ENCODE data around the gene RANBP3.

Gene RANBP3

DNA sequence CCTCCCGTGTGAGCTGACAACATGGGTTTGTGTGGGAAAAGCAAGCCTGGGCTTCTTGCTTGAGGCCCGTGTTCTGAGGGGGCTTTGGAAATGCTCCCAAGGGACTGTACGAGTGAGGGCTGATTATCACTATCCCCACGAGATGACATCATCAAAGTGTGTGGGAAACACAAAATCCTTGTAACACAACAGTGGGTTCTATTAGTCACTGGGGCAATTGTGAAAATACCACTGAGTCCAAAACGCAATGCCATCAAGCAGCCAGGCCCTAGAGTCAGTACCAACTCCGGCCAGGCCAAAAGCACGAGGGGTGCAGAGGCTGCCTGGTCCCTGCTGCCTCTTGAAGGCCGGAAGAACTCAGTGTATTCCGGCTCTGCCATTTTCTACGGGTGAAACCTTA lies 34.3 kb downstream of the RANBP3 start:
- DNase-seq = no peak

- DNase-seq = no peak
Measured at GRCh38 chr19:5943045-5943444, 34.9 kb downstream of the RANBP3 start.

DNA sequence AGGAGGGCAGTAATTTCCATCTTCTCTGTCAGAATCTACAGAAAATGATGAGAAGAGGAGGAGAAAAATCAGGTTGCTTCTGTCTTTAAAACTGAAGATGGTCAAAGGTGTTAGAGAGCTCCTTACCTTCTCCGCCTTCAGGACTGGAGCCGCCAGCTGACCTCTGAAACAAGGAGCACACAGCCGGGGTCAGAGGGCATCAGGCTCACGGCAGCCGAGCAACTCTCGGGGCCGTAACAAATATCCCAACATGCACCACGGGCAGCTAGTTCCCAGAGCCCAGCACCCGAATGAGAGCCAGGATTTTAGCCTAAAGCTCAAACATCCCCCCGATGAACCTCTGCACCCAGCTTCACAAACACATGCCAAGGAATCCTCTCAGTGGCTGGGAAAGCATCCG lies 36.3 kb downstream of the RANBP3 start:
- DNase-seq = no peak

- DNase-seq = no peak
Measured at GRCh38 chr19:5940260-5941208, 37.4 kb downstream of the RANBP3 start.

DNA sequence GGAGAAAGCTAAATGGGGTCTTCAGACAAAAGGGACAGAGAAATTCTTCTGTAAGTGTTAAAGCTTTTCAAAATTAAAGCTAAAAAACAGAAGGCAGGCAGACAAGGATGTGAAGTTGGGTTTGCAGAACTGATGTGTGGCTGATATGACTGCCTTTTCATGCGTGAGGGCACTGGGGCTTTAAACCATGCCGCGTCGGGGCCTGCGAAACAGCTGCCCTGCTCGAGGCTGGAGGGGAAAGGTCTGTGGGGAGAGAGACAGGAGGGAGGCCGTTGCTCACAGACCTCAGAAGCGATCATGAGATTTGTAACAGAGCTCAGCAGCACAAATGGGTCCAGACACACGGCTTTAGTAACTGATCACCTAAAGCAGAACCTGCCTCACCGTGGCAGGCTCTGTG lies 40.4 kb downstream of the RANBP3 start:
- DNase-seq = no peak

DNA sequence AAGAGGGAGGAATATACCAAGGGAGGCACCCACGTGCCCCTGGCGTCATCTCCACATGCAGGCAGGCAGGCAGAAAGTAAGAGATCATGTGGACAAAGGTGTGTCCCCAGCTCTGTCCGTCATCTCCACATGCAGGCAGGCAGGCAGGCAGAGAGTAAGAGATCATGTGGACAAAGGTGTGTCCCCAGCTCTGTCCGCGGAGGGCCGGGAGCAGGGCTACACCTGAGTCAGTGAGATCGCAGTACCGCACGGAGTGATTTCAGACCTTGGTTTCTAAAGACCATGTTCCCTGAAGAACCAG lies 41.7 kb downstream of the RANBP3 start:
- no peak for DNase-seq

GRCh38 chr19:5935473-5936291 lies 42.3 kb downstream of the RANBP3 start:
- DNase-seq = no peak

DNA sequence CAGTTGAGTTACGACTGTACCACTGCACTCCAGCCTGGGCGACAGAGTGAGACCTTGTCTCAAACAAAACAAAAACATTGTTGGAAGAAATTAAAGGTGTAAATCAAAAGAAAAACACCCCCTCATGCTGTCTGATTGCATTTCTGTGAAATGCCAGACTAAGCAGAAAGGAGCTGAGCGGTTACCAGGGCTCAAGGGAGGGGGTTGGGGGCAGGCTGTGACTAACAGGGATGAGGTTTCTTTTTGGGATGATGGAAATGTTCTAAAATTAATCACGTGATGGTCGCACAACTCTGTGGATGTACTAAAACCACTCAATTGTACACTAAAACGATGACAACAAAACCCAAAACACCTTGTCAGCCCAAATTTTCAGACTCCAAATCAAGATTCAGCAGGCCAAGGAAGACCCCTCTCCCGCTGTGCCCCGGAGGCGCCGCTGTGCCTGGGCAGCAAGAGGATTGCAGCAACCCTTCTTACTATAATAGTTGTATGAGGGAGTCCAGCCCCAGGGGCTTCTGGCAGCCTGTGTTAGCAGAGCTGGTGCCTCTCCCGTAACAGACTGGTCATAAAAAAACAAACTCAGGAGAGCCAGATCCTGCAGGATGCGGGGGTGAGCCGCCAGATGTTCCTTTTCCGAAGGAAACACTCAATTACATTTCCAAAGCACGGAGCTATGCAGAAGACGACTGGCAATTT lies 43.0 kb downstream of the RANBP3 start:
- DNase-seq = no peak

DNA sequence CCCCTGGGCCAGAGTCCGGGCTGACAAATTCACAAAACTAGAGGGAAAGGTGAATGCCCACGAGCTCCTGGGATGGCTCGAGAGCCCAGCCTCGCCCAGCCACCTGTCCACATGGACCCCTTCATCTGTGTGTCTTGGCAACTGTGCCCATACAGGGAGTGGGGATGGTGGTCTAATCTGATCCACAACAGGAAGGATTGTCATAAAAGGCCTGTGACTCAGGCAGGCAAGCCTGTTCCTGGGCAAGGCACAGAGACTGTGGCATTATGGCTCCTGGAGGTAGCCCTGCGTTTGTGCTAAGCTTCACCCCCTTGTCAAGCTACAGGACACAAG lies 43.9 kb downstream of the RANBP3 start:
- DNase-seq = no peak

GRCh38 chr19:5933391-5934068 lies 44.4 kb downstream of the RANBP3 start:
- no peak for DNase-seq

- DNase-seq = no peak
Measured at GRCh38 chr19:5932609-5933262, 45.2 kb downstream of the RANBP3 start.

DNA sequence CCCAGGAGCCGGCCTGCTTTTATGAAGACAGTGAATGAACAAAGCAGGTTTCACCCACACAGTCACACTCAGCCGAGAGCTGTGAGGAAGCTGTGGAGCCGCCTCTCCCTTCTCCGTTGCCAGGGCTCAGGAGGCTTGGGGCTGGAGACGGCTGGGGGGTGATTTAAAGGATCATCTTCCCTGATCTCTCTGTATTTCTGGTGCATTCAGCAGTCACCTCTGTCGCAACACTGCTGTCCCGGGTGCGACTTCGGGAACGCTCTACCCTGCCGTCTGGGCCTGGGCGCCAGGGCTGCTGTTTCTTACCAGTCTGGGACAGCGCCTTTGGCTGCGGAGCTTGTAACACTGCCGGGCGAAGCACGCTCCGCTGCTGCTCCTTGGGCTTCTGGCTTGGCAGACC lies 45.8 kb downstream of the RANBP3 start:
- DNase-seq = no peak

GRCh38 chr19:5931251-5931650 lies 46.7 kb downstream of the RANBP3 start:
- DNase-seq = no peak

GRCh38 chr19:5929625-5930024 lies 48.3 kb downstream of the RANBP3 start:
- DNase-seq = no peak

GRCh38 chr19:5929179-5929578 lies 48.8 kb downstream of the RANBP3 start:
- no peak for DNase-seq

GRCh38 chr19:5927441-5927821 lies 50.5 kb downstream of the RANBP3 start:
- no peak for DNase-seq

- DNase-seq = no peak
Measured at GRCh38 chr19:5926641-5927440, 51.1 kb downstream of the RANBP3 start.

GRCh38 chr19:5925830-5926427 lies 52.0 kb downstream of the RANBP3 start:
- DNase-seq = no peak

- no peak for DNase-seq
Measured at GRCh38 chr19:5923356-5923755, 54.6 kb downstream of the RANBP3 start.

GRCh38 chr19:5922161-5922545 lies 55.8 kb downstream of the RANBP3 start:
- no peak for DNase-seq

DNA sequence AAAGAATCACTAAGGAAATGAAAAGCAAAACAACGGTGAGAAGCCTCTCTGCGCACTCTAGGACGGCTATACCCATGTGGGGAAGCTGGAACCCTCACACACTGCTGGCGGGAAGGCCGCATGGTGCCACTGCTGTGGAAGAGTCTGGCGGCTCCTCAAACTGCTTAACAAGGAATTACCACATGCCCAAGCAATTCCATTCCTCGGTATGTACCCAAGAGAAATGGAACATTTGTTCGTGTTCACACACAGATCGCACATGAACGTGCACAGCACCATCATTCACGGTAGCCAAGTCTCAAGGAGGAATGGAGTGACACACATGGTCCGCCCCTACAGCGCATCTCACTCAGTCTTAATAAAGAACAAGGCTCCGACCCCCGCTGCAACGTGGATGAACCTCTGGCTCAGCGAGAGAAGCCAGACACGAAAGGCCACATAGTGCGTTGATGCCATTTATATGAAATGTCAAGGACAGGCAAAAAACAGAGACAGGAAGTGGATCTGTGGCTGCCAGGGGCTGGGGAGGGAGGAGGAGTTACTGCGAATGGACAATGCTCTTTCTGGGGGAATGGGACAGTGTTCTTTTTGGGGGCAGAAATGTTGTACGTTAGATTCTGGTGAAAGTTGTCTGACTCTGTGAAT lies 56.3 kb downstream of the RANBP3 start:
- DNase-seq = no peak

All from activated effector memory CD4-positive, alpha-beta T cell treated with anti-CD3 and anti-CD28 coated beads, Interleukin-2, amount 50 U/mL, for 16 hours (primary cell).